GM21390 (cell line): ENCODE measurements around the gene SMARCC1.

Experiments
- ATAC-seq: cut with Tn5 transposase; IDR thresholded peaks from one replicate; pipeline ENCODE4 v1.9.1; 2021; ENCODE audit not compliant: unreplicated experiment

Gene SMARCC1

GRCh38 chr3:47636225-47636624 is 145.5 kb downstream of the SMARCC1 start:
- ATAC-seq: no peak

DNA sequence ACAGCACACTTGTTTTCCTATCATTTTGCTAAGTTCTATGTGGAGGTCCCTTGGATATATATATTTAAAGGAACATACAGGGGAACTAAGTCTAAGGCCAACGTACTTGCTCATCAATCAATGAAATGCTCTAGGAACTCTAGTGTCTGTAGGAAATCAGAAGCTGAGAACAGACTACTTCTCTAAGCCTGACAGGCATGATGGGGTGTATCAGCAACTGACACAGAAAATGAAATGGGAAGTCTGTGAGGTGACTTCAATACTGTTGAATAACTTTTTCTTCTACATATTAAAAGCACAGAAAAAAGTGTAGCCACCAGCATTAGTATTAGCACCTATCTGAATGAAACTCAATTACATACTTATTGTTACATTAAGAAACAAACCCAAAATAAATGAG is 146.2 kb downstream of the SMARCC1 start:
- no peak for ATAC-seq

DNA sequence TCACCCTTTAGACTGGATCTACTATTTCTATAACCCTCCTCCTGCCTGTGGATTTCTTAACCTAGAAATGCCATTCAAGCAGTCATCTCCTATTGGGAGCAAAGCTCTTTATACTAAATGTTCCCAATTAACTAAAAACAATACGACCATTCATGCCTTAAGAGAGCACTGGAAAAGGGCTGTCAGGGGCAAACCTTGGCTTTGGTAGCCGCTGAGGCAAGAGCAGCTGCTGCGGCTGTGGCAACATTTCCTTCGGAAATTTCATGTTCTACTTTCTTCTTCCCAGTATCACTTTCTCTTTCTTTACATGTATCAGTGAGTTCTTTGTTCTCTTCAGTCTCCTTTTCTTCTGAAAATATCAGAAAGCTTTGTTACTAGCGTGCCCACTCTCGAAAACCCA is 146.7 kb downstream of the SMARCC1 start:
- ATAC-seq: no peak

GRCh38 chr3:47630810-47631209 is 150.9 kb downstream of the SMARCC1 start:
- ATAC-seq: no peak

DNA sequence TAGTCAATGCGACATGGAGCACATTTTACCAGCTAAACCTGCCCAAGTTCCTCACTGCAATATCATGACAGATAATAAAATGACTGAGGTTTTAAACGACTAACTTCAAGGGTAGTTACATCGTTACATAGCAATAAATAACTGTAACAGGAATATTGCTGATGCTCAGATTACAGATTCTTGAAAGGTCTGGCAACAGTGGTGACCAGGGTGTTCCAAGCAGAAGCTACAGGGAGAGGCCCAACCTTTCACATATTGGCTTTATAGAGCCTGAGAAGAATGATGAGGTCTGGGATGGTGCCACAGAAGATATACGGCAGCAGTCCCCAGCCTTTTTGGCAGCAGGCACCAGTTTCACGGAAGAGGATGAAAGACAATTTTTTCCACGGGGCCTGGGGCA is 151.9 kb downstream of the SMARCC1 start:
- ATAC-seq: no peak

- no peak for ATAC-seq
Observed at GRCh38 chr3:47628426-47628825, 153.3 kb downstream of the SMARCC1 start.

DNA sequence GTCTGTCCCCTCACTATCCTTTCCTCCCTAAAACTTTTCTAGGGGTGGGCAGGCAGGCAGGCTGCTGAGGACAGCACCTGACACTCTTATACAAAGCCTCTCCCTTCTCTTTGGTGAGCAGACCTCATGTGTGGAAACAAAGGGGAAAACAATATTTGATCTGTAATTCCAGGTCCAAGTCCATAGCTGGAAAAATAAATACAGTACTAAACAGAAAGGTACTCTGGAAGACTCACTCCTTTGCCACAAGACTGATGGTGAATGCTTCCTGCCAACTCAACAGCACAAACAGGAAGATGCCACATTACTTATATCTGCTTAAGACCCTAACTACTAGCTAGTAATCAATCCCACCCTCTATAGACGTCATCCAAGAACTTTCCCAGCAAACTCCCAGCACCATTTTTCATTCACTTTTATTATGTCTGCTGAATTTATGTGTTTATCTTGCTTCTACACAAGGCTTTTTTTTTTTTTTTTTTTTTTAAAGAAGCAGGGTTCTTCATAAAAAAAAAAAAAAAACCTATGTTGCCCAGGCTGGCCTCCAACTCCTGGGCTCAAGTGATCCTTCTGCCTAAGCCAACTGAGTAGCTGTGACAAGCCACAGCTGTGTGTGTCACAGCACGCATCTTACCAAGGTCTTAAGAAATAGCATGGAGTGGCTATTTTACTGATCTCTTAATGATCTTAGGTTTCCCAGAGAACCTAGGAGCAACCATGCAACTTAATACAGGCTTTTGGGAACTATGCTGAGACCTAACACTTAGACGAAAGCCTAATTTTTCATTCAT is 158.8 kb downstream of the SMARCC1 start:
- ATAC-seq: no peak

- ATAC-seq: no peak
Observed at GRCh38 chr3:47617086-47618010, 164.3 kb downstream of the SMARCC1 start.

- ATAC-seq: no peak
Observed at GRCh38 chr3:47614788-47615187, 166.9 kb downstream of the SMARCC1 start.

DNA sequence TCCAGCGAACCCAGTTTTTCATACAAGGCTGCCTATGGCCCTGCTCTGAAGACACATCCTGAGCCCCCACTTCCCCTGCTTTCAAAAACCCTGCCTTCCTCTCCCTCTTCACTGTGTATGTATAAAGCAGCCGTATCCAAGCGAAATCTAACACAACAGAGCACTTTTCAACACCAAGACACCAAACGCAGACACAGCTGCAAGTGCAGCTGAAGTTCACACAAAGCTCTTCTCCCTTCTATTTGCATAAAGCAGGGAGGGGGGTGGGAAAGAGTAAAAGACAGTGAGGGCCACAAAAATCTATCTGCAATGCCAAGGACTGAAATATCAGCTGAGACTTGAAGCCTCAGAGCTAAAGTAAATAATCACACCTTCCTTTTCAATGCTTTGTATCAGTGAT is 168.0 kb downstream of the SMARCC1 start:
- ATAC-seq: no peak

- ATAC-seq: no peak
Observed at GRCh38 chr3:47612879-47613278, 168.8 kb downstream of the SMARCC1 start.

GRCh38 chr3:47612178-47612577 is 169.5 kb downstream of the SMARCC1 start:
- no peak for ATAC-seq

- no peak for ATAC-seq
Observed at GRCh38 chr3:47611576-47611975, 170.1 kb downstream of the SMARCC1 start.

- ATAC-seq: no peak
Observed at GRCh38 chr3:47610583-47610982, 171.1 kb downstream of the SMARCC1 start.

- ATAC-seq: no peak
Observed at GRCh38 chr3:47607335-47607734, 174.4 kb downstream of the SMARCC1 start.

DNA sequence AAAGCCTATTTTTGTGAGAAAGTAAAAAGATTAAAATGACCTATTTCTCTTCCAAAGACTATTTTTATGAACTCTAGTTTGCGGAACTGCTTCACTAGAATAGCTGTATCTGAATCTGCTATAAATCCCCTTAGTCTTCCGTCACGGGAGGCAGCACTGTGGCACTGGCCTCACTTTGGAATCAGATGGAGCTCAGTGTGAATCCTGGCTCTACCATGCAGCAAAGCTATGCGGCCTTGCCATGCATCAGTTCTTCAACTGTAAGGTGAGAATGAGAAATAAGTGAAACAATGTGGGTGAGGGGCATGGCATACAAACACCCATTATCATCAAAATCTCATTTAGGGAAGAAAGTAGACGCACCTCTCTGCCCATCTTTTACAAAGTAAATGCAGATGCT is 175.5 kb downstream of the SMARCC1 start:
- no peak for ATAC-seq

DNA sequence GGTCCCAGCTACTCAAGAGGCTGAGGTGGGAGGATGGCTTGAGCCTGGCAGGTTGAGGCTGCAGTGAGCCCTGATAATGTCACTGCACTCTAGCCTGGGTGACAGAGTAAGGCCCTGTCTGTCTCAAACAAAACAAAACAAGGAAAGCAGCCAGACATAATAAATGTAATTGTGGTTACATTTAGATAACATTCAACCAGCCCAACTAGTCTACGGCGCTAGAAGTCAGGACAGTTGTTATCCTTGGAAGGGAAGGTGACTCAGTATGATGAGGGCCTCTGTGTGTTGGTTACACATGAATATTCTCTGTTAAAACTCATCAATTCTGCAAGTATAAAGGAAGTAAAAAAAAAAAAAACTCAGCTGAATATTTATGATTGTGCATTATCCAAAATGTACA is 176.0 kb downstream of the SMARCC1 start:
- ATAC-seq: no peak

- ATAC-seq: no peak
Observed at GRCh38 chr3:47604145-47604544, 177.5 kb downstream of the SMARCC1 start.

DNA sequence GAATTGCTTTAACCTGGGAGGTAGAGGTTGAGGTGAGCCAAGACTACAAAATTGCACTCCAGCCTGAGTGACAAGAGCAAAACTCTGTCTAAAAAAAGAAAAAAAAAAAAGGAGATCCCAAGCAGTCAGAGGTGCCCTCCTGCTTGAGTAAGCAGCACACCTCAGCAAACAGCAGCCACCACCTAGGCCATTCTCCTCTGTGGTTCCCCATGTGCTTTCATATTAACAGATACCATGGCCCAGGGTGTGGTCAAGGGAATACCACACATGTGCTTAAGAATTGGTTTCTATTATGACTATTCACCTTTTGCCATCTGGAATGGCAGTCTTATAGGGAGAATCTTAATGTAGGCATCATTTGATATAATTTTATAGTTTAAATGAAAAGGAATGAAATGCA is 178.4 kb downstream of the SMARCC1 start:
- ATAC-seq: no peak

GRCh38 chr3:47601281-47601680 is 180.4 kb downstream of the SMARCC1 start:
- ATAC-seq: no peak

DNA sequence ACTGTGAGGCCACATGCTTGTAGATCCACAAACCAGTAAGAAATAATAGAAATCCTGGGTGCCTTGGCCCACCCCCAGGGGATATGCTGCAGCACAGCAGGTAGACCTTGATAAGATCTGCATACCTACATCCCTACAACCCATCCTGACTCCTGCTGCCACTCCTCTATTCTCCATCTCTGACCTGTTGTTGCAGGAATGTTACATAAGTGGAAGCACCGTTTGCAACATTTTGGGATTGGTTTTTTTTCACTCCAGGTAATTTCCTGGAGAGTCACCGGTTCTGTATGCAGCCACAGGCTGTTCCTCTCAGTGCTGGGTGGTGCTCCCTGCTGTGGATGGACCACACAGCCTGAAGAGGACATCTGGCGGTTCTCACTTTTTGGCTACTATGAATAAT is 186.9 kb downstream of the SMARCC1 start:
- no peak for ATAC-seq
